K562 (cell line): ENCODE data around the gene KLHL29. TPM values are rescaled to one million over a fixed set of nuclear protein-coding genes. Genes with fewer than 3 reads are reported as not detected.

Experiments used
- ATAC-seq: fragments of 200-7000 bp; cut with Tn5 transposase; 3 replicates; pipeline ENCODE4 v1.9.1; 2020; ENCODE audit warnings: moderate library complexity
- BruUV-seq: library from RNA; stranded (reverse); fragments of 400-500 nt; replicated peaks from 2 replicates; lab custom pipeline; 2021; lab: Mats Ljungman, UMichigan
- CTCF ChIA-PET: fragments of 300-600 bp; formaldehyde crosslinking; extraction: SDS; loops from one replicate; lab custom pipeline; 2021; ENCODE audit warnings: low intra/inter-chr PET ratio; lab: Yijun Ruan, JAX
- POLR2A ChIA-PET: fragments of 300-600, 350-650 bp; sonication (Branson Sonifier 250); formaldehyde crosslinking; extraction: SDS; loops from one replicate; lab custom pipeline; 2021; ENCODE audit warnings: antibody characterized with exemption, inconsistent platforms; lab: Yijun Ruan, JAX
- DNase-seq, 4 experiments: peaks; one replicate each; pipeline versions ENCODE4 v3.0.0 to v3.0.0-alpha.2; 2011 to 2018; ENCODE audit warnings: low spot score in 3 of 4, mixed read lengths in 3 of 4; ENCODE audit errors: extremely low read depth in 1 of 4
- FAIRE-seq: peaks from 2 replicates; lab custom pipeline; 2011; peaks lifted over from hg19 to GRCh38; lab: Jason Lieb, UNC
- H2AFZ ChIP-seq: 2 replicates; pipeline ENCODE4 v1.6.0; 2011; ENCODE audit warnings: low read depth, low read length, control low read depth, inconsistent platforms
- H3K27ac ChIP-seq: fragments of 200-600 bp; 3 replicates; pipeline ENCODE4 v1.8.0; 2011; ENCODE audit warnings: low read depth, mild to moderate bottlenecking, control low read depth, inconsistent platforms, low read length, moderate library complexity, mixed read lengths; ENCODE audit errors: extremely low read depth
- H3K27me3 ChIP-seq, 2 experiments: fragments of 300-600 bp in 1 of 2; 2 replicates in 1 of 2; 3 replicates in 1 of 2; pipeline versions ENCODE4 v1.6.0 to v1.8.0; 2011; ENCODE audit warnings: inconsistent platforms in 2 of 2, low read length in 2 of 2, mild to moderate bottlenecking in 1 of 2, mixed read lengths in 1 of 2, moderate library complexity in 1 of 2; ENCODE audit not compliant: control insufficient read depth in 2 of 2, insufficient read depth in 2 of 2
- H3K36me3 ChIP-seq: fragments of 300-600 bp; 3 replicates; pipeline ENCODE4 v1.8.0; 2011; ENCODE audit warnings: mild to moderate bottlenecking, low read length, inconsistent platforms; ENCODE audit not compliant: control insufficient read depth, insufficient read depth
- H3K4me1 ChIP-seq, 2 experiments: fragments of 200-600 bp in 1 of 2; replicated peaks in 1 of 2; 2 replicates in 1 of 2; 3 replicates in 1 of 2; pipeline versions ENCODE4 v1.5.1 to v1.8.0; 2011; ENCODE audit warnings: inconsistent platforms in 2 of 2, low read length in 2 of 2, mild to moderate bottlenecking in 1 of 2, mixed read lengths in 1 of 2, moderate library complexity in 1 of 2; ENCODE audit not compliant: control insufficient read depth in 2 of 2, insufficient read depth in 2 of 2
- H3K4me2 ChIP-seq: 2 replicates; pipeline ENCODE4 v1.6.1; 2011; ENCODE audit warnings: low read length, control low read depth, inconsistent platforms, mixed read lengths; ENCODE audit not compliant: insufficient read depth
- H3K4me3 ChIP-seq: fragments of 200-600 bp; sonication (generic), shearing (Covaris generic); 2 replicates; pipeline ENCODE4 v1.5.1; 2016; ENCODE audit warnings: control low read depth, inconsistent platforms
- H3K79me2 ChIP-seq: fragments of 200-600 bp; 3 replicates; pipeline ENCODE4 v1.8.0; 2011; ENCODE audit warnings: low read length, inconsistent platforms; ENCODE audit not compliant: control insufficient read depth, insufficient read depth
- H3K9ac ChIP-seq, 2 experiments: 2 replicates each; pipeline versions ENCODE4 v1.6.0 to v1.6.1; 2011; ENCODE audit warnings: low read depth in 2 of 2, low read length in 2 of 2, control low read depth in 1 of 2, inconsistent platforms in 1 of 2, mild to moderate bottlenecking in 1 of 2, mixed read lengths in 1 of 2; ENCODE audit not compliant: insufficient read depth in 1 of 2
- H3K9me1 ChIP-seq: one replicate; pipeline ENCODE4 v1.6.0; 2011; ENCODE audit warnings: inconsistent platforms, mild to moderate bottlenecking, low read length, moderate library complexity; ENCODE audit not compliant: control insufficient read depth, insufficient read depth
- H3K9me3 ChIP-seq: replicated peaks from 2 replicates; pipeline ENCODE4 v1.5.1; 2011; ENCODE audit warnings: low read depth, low read length, inconsistent platforms; ENCODE audit not compliant: control insufficient read depth, insufficient read depth
- H4K20me1 ChIP-seq: replicated peaks from 2 replicates; pipeline ENCODE4 v1.6.1; 2011; ENCODE audit warnings: low read length, inconsistent platforms, mixed read lengths; ENCODE audit not compliant: control insufficient read depth, insufficient read depth
- CBX5 ChIP-seq: IDR thresholded peaks from 2 replicates; pipeline ENCODE4 v1.6.1; 2014; ENCODE audit warnings: low read depth, borderline replicate concordance
- EGR1 ChIP-seq: fragments of 450-650 bp; conservative IDR thresholded peaks from 2 replicates; pipeline ENCODE4 v1.6.1; 2017; ENCODE audit warnings: mild to moderate bottlenecking
- HEY1 ChIP-seq: fragments of 250-450 bp; sonication (Bioruptor Pico); IDR thresholded peaks from 2 replicates; pipeline ENCODE4 v1.5.0; 2020; ENCODE audit warnings: mild to moderate bottlenecking, moderate library complexity, borderline replicate concordance
- ILK ChIP-seq: fragments of 450-650 bp; IDR thresholded peaks from 2 replicates; pipeline ENCODE4 v1.6.1; 2016; ENCODE audit warnings: missing genetic modification characterization, low read depth, mild to moderate bottlenecking, missing compliant biosample characterization, moderate library complexity, borderline replicate concordance
- NFIC ChIP-seq: fragments of 450-650 bp; IDR thresholded peaks from 2 replicates; pipeline ENCODE4 v1.6.1; 2017; ENCODE audit warnings: mild to moderate bottlenecking, inconsistent platforms
- ZNF696 ChIP-seq: fragments of 250-450 bp; sonication (Bioruptor Pico); conservative IDR thresholded peaks from 2 replicates; pipeline ENCODE4 v1.4.0; 2020; ENCODE audit warnings: mild to moderate bottlenecking, moderate library complexity
- WGBS: fragments of 100-300 bp; shearing (Covaris generic); methylation state at CpG from one replicate; pipeline ENCODE4 v1.1.6; 2016; ENCODE audit warnings: low coverage, mixed read lengths; ENCODE audit not compliant: insufficient coverage; ENCODE audit errors: missing lambda C conversion rate; 5-methylcytosine and 5-hydroxymethylcytosine counted together
- in situ Hi-C: fragments of 300-500 bp; cut with MboI; formaldehyde crosslinking; loops from 4 replicates; pipeline ENCODE4 v1.15.0; 2018; ENCODE audit warnings: inconsistent platforms, mixed read lengths
- intact Hi-C: fragments of 100-400 bp; cut with micrococcal nuclease; formaldehyde crosslinking; loops from 2 replicates; pipeline ENCODE4 v1.14.2; 2022
- polyA plus RNA-seq, 8 experiments: library from polyadenylated mRNA; depleted of rRNA in 4 of 8; stranded (reverse) in 5 of 8; unstranded in 3 of 8; fragments of >200 nt; fragmentation: Nextera tagmentation in 2 of 8; fragmentation: Illumina TruSeq in 1 of 8; extraction: Ambion mirVana in 2 of 8; extraction: Trizol in 1 of 8; gene quantifications; 2 replicates each; pipeline versions ENCODE4 v1.2.1 to v1.2.3, GENCODE V29; 2011 to 2014; ENCODE audit warnings: inconsistent platforms in 1 of 8, missing spikeins in 1 of 8
- total RNA-seq, 7 experiments: library from RNA; depleted of rRNA in 6 of 7; stranded (reverse); fragments of >200 nt in 6 of 7; fragmentation: Illumina TruSeq in 2 of 7; extraction: Trizol in 2 of 7; gene quantifications; 2 replicates each; pipeline versions ENCODE4 v1.2.1 to v1.2.3, GENCODE V29; 2011 to 2021; ENCODE audit warnings: low replicate concordance in 1 of 7
- TF ChIP-seq, protein P1 (sequence below): sonication (generic); formaldehyde crosslinking; IDR thresholded peaks from 2 replicates; pipeline ENCODE4 v1.9.0; 2022; ENCODE audit warnings: mild to moderate bottlenecking, missing genetic modification reagents
- TF ChIP-seq, protein P2 (sequence below): fragments of 450-650 bp; formaldehyde crosslinking; IDR thresholded peaks from 2 replicates; pipeline ENCODE4 v1.4.0; 2022; ENCODE audit warnings: mild to moderate bottlenecking, moderate library complexity

Gene KLHL29
- total and polyA plus RNA-seq, 9 of the 15 experiments (the other 6 are each of a cell fraction or from before 2014, with no cell fraction given): 0.03 to 0.31 (median 0.08) TPM; not detected in 1

DNA sequence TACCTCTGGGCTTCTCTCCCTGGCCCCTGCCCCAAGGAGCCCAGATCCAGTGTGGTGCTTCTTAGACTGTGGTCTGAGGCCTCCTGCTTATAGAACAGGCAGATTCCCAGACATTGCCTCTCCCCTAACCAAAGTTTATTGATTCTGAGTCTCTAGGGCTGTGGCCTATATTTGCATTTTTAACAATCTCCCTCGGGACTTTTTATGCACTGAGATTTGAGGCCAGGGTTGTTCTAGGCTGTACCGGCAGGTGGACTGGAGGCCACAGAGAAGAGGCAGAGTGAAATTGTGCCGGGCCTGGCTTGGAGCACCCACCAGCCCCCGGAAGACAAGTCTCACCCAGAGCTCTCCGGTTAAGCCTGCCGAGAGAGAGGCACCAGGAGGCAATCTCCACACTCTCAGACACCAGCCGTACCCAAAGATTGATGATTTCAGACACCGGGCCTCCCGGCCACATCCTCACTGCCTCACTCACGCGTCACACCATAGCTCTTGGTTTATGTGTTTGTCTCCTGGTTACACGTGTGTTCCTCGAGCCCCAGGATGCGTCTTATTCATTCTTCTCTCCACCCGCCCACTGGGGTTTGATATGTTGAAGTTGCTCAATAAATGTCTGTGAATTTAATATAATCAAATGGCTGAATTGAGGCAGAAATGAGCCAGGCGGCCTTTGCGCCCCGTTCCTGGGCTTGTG, 203.7 kb downstream of the KLHL29 start:
- 2% methylated on average over 18 of the region's 18 CpGs for WGBS
- in situ Hi-C loops: no loop called here
- no peak for DNase-seq
- no peak for FAIRE-seq
- Histone ChIP-seq H3K4me2 (no peak overlapping the region), H3K9ac (no peak overlapping the region), H3K4me1 (no peaks in the 10 kb centered on the region), H3K9me3 (no peaks in the 10 kb centered on the region), H3K36me3 (no peaks in the 10 kb centered on the region), H2AFZ (no peak overlapping the region), H3K79me2 (no peaks in the 10 kb centered on the region), H3K27ac (no peak overlapping the region), H3K9me1 (no peaks in the 10 kb centered on the region), H3K27me3 (peaks cover 62 to 91% of the 10 kb centered on the region in 2 experiments), H3K4me3 (no peak overlapping the region), H4K20me1 (peaks cover 4% of the 10 kb centered on the region; the same call in 1 of the 2 replicates)
- BruUV-seq: no TSS peak
- CTCF ChIA-PET: interaction anchor here (0.5 kb wide), 1 partner anchor 547 kb away, joined by 3 read pairs; no protein-coding TSS in a partner anchor
- intact Hi-C loops: no loop called here
- TF ChIP-seq CBX5: no peak
- TF ChIP-seq ZNF696 (CRISPR knock-in tag): no peak
- TF ChIP-seq NFIC: no peak
- no peak for TF ChIP-seq EGR1
- TF ChIP-seq, protein P1, sequence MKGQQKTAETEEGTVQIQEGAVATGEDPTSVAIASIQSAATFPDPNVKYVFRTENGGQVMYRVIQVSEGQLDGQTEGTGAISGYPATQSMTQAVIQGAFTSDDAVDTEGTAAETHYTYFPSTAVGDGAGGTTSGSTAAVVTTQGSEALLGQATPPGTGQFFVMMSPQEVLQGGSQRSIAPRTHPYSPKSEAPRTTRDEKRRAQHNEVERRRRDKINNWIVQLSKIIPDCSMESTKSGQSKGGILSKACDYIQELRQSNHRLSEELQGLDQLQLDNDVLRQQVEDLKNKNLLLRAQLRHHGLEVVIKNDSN (CRISPR knock-in tag): no peak
- no peak for TF ChIP-seq ILK
- TF ChIP-seq HEY1: no peak
- TF ChIP-seq, protein P2, sequence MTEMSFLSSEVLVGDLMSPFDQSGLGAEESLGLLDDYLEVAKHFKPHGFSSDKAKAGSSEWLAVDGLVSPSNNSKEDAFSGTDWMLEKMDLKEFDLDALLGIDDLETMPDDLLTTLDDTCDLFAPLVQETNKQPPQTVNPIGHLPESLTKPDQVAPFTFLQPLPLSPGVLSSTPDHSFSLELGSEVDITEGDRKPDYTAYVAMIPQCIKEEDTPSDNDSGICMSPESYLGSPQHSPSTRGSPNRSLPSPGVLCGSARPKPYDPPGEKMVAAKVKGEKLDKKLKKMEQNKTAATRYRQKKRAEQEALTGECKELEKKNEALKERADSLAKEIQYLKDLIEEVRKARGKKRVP: no peak
- no peak for ATAC-seq
- POLR2A ChIA-PET: interaction anchor here (0.6 to 1.0 kb wide), 2 partner anchors 19 to 223 kb away, joined by 3 read pairs; no protein-coding TSS in a partner anchor
